ENCODE results near the gene FNDC10.

- no peak for TF ChIP-seq CTCF (IDR thresholded peaks at IDR 0.05; ENCODE audit: insufficient read depth, low read length, poor library complexity, severe bottlenecking)
- TF ChIP-seq EZH2phosphoT487 (conservative IDR thresholded peaks at IDR 0.05; ENCODE audit: low read length): no peak
These were observed 39.8 kb downstream of the FNDC10 start for GRCh38 chr1:1560178-1560577.
